ENCODE results near the gene PIEZO2.

Gene PIEZO2

GRCh38 chr18:10893196-10893595 is 256.2 kb downstream of the PIEZO2 start:
- Histone ChIP-seq H3K4me3 (replicated peaks; ENCODE audit: insufficient read depth, low read length) (no peak overlapping the region), H3K27ac (replicated peaks) (no peak overlapping the region), H3K27me3 (ENCODE audit: insufficient read depth, poor library complexity, severe bottlenecking) (peaks cover 4% of the 10 kb centered on the region)
- DNase-seq (ENCODE audit: low read depth in 1 of 2, low spot score in 1 of 2), result no peak
- TF ChIP-seq GABPA (IDR thresholded peaks at IDR 0.05; ENCODE audit: low read depth), result no peak
- no peak for TF ChIP-seq REST (IDR thresholded peaks at IDR 0.05; ENCODE audit: insufficient replicate concordance, low read depth)
- TF ChIP-seq SPI1 (IDR thresholded peaks at IDR 0.05; ENCODE audit: borderline replicate concordance, low read depth), result no peak
- no peak for TF ChIP-seq CTCF (IDR thresholded peaks at IDR 0.05; ENCODE audit: insufficient read depth, low read length)
- TF ChIP-seq POLR2AphosphoS5 (IDR thresholded peaks at IDR 0.05; ENCODE audit: low read depth), result no peak

- Histone ChIP-seq H3K27ac (replicated peaks) (no peak overlapping the region), H3K27me3 (ENCODE audit: insufficient read depth, poor library complexity, severe bottlenecking) (peaks cover 4% of the 10 kb centered on the region), H3K4me3 (replicated peaks; ENCODE audit: insufficient read depth, low read length) (no peak overlapping the region)
- TF ChIP-seq REST (IDR thresholded peaks at IDR 0.05; ENCODE audit: insufficient replicate concordance, low read depth) (no peak), SPI1 (IDR thresholded peaks at IDR 0.05; ENCODE audit: borderline replicate concordance, low read depth) (no peak)
- no peak for DNase-seq (ENCODE audit: low read depth in 1 of 2, low spot score in 1 of 2)
Measured at GRCh38 chr18:10892786-10893185, 256.6 kb downstream of the PIEZO2 start.

- H3K4me3 ChIP-seq (replicated peaks; ENCODE audit: insufficient read depth, low read length), result no peak overlapping the region
- peaks cover 4% of the 10 kb centered on the region for H3K27me3 ChIP-seq (ENCODE audit: insufficient read depth, poor library complexity, severe bottlenecking)
- TF ChIP-seq POLR2AphosphoS5 (IDR thresholded peaks at IDR 0.05; ENCODE audit: low read depth) (no peak), SPI1 (IDR thresholded peaks at IDR 0.05; ENCODE audit: borderline replicate concordance, low read depth) (no peak), GABPA (IDR thresholded peaks at IDR 0.05; ENCODE audit: low read depth) (no peak), REST (IDR thresholded peaks at IDR 0.05; ENCODE audit: insufficient replicate concordance, low read depth) (no peak), CTCF (IDR thresholded peaks at IDR 0.05; ENCODE audit: insufficient read depth, low read length) (no peak)
- no peak for DNase-seq (ENCODE audit: low read depth in 1 of 2, low spot score in 1 of 2)
- H3K27ac ChIP-seq (replicated peaks), result no peak overlapping the region
Measured at GRCh38 chr18:10890022-10890421, 259.3 kb downstream of the PIEZO2 start.

- TF ChIP-seq SPI1 (IDR thresholded peaks at IDR 0.05; ENCODE audit: borderline replicate concordance, low read depth) (no peak), GABPA (IDR thresholded peaks at IDR 0.05; ENCODE audit: low read depth) (no peak), POLR2AphosphoS5 (IDR thresholded peaks at IDR 0.05; ENCODE audit: low read depth) (no peak), REST (IDR thresholded peaks at IDR 0.05; ENCODE audit: insufficient replicate concordance, low read depth) (no peak), CTCF (IDR thresholded peaks at IDR 0.05; ENCODE audit: insufficient read depth, low read length) (no peak)
- DNase-seq (ENCODE audit: low read depth in 1 of 2, low spot score in 1 of 2), result no peak
- H3K27me3 ChIP-seq (ENCODE audit: insufficient read depth, poor library complexity, severe bottlenecking), result peaks cover 4% of the 10 kb centered on the region
- no peak overlapping the region for H3K27ac ChIP-seq (replicated peaks)
- no peak overlapping the region for H3K4me3 ChIP-seq (replicated peaks; ENCODE audit: insufficient read depth, low read length)
Measured at GRCh38 chr18:10878703-10879102, 270.7 kb downstream of the PIEZO2 start.
